DMS153 (cell line): ENCODE measurements around the gene SPTAN1.

Experiments
- DNase-seq: peaks from one replicate; lab custom pipeline; 2025; lab: John Stamatoyannopoulos, UW

The SPTAN1 gene

GRCh38 chr9:128603697-128604096 is 51.3 kb downstream of the SPTAN1 start:
- DNase-seq = no peak

GRCh38 chr9:128607642-128608350 is 55.4 kb downstream of the SPTAN1 start:
- DNase-seq = no peak

- DNase-seq = no peak
Measured at GRCh38 chr9:128610897-128611296, 58.5 kb downstream of the SPTAN1 start.

- no peak for DNase-seq
Measured at GRCh38 chr9:128611600-128612394, 59.4 kb downstream of the SPTAN1 start.

- DNase-seq = no peak
Measured at GRCh38 chr9:128614728-128615127, 62.3 kb downstream of the SPTAN1 start.

- no peak for DNase-seq
Measured at GRCh38 chr9:128615571-128615970, 63.2 kb downstream of the SPTAN1 start.

- no peak for DNase-seq
Measured at GRCh38 chr9:128617943-128618342, 65.6 kb downstream of the SPTAN1 start.

GRCh38 chr9:128619127-128619526 is 66.7 kb downstream of the SPTAN1 start:
- no peak for DNase-seq

- no peak for DNase-seq
Measured at GRCh38 chr9:128619779-128620178, 67.4 kb downstream of the SPTAN1 start.

GRCh38 chr9:128621730-128622455 is 69.5 kb downstream of the SPTAN1 start:
- no peak for DNase-seq

GRCh38 chr9:128624566-128624965 is 72.2 kb downstream of the SPTAN1 start:
- DNase-seq = no peak

GRCh38 chr9:128625391-128626146 is 73.2 kb downstream of the SPTAN1 start:
- no peak for DNase-seq

- DNase-seq = no peak
Measured at GRCh38 chr9:128626181-128626580, 73.8 kb downstream of the SPTAN1 start.

GRCh38 chr9:128627127-128627715 is 74.8 kb downstream of the SPTAN1 start:
- DNase-seq = no peak

- DNase-seq = no peak
Measured at GRCh38 chr9:128627906-128628305, 75.5 kb downstream of the SPTAN1 start.

- no peak for DNase-seq
Measured at GRCh38 chr9:128628471-128629048, 76.2 kb downstream of the SPTAN1 start.

- no peak for DNase-seq
Measured at GRCh38 chr9:128629136-128629535, 76.7 kb downstream of the SPTAN1 start.

GRCh38 chr9:128629852-128630545 is 77.6 kb downstream of the SPTAN1 start:
- DNase-seq = no peak

GRCh38 chr9:128631636-128632035 is 79.2 kb downstream of the SPTAN1 start:
- DNase-seq = no peak

GRCh38 chr9:128632066-128632465 is 79.7 kb downstream of the SPTAN1 start:
- no peak for DNase-seq

- no peak for DNase-seq
Measured at GRCh38 chr9:128632486-128632885, 80.1 kb downstream of the SPTAN1 start.
